HEK293 (cell line): ENCODE results near the gene EFEMP2.

Experiments used
- CTCF ChIA-PET: fragments of 350-600 bp; formaldehyde crosslinking; extraction: SDS; loops from one replicate; lab custom pipeline; 2021; ENCODE audit warnings: antibody characterized with exemption; lab: Yijun Ruan, JAX
- POLR2A ChIA-PET: fragments of 300-600 bp; formaldehyde crosslinking; extraction: SDS; loops from one replicate; lab custom pipeline; 2020; ENCODE audit warnings: antibody characterized with exemption, inconsistent platforms; lab: Yijun Ruan, JAX
- H3K27ac ChIP-seq: fragments of 200-500 bp; sonication (Bioruptor generic); 2 replicates; pipeline ENCODE4 v1.5.1; 2014; ENCODE audit warnings: low read depth, low read length, control low read depth, inconsistent platforms; ENCODE audit errors: extremely low read depth
- H3K36me3 ChIP-seq, 2 experiments: fragments of 200-500 bp in 1 of 2; sonication (Bioruptor generic) in 1 of 2; 1 replicate in 1 of 2; 2 replicates in 1 of 2; pipeline ENCODE4 v1.5.1; 2014 to 2017; ENCODE audit warnings: inconsistent platforms in 2 of 2, low read length in 2 of 2; ENCODE audit not compliant: control insufficient read depth in 2 of 2, insufficient read depth in 1 of 2
- H3K4me1 ChIP-seq: fragments of 200-500 bp; sonication (Bioruptor generic); 2 replicates; pipeline ENCODE4 v1.5.1; 2014; ENCODE audit warnings: mild to moderate bottlenecking, low read length, inconsistent platforms; ENCODE audit not compliant: control insufficient read depth, insufficient read depth
- H3K4me3 ChIP-seq: 2 replicates; pipeline ENCODE4 v1.5.1; 2011; ENCODE audit warnings: low read depth, mild to moderate bottlenecking, control low read depth, low read length, moderate library complexity
- H3K9me3 ChIP-seq: fragments of 200-500 bp; sonication (Bioruptor generic); 2 replicates; pipeline ENCODE4 v1.5.1; 2014; ENCODE audit warnings: low read depth, low read length, inconsistent platforms; ENCODE audit not compliant: control insufficient read depth, insufficient read depth
- GLI2 ChIP-seq: fragments of 450-650 bp; formaldehyde crosslinking; IDR thresholded peaks from 2 replicates; pipeline ENCODE4; 2017; ENCODE audit warnings: missing biosample characterization, missing genetic modification characterization, low read depth, borderline replicate concordance
- RBAK ChIP-seq: fragments of 450-650 bp; formaldehyde crosslinking; IDR thresholded peaks from 2 replicates; pipeline ENCODE4 v1.5.1; 2016; ENCODE audit warnings: missing biosample characterization, missing genetic modification characterization
- SP3 ChIP-seq: fragments of 450-650 bp; formaldehyde crosslinking; IDR thresholded peaks from 2 replicates; pipeline ENCODE4 v1.5.1; 2016; ENCODE audit warnings: missing biosample characterization, missing genetic modification characterization
- YY1 ChIP-seq: fragments of 450-650 bp; formaldehyde crosslinking; IDR thresholded peaks from 2 replicates; pipeline ENCODE4 v1.5.1; 2018; ENCODE audit warnings: missing biosample characterization, missing genetic modification characterization
- ZBTB6 ChIP-seq: fragments of 450-650 bp; formaldehyde crosslinking; IDR thresholded peaks from 2 replicates; pipeline ENCODE4 v1.5.1; 2017; ENCODE audit warnings: missing biosample characterization, missing genetic modification characterization
- ZFP69B ChIP-seq: fragments of 450-650 bp; formaldehyde crosslinking; IDR thresholded peaks from 2 replicates; pipeline ENCODE4 v1.5.1; 2016; ENCODE audit warnings: missing biosample characterization, missing genetic modification characterization
- ZNF169 ChIP-seq: fragments of 450-650 bp; formaldehyde crosslinking; IDR thresholded peaks from 2 replicates; pipeline ENCODE4 v1.5.1; 2016; ENCODE audit warnings: missing biosample characterization, missing genetic modification characterization
- ZNF266 ChIP-seq: fragments of 450-650 bp; formaldehyde crosslinking; IDR thresholded peaks from 2 replicates; pipeline ENCODE4 v1.5.1; 2016; ENCODE audit warnings: missing biosample characterization, missing genetic modification characterization, low read depth
- ZNF341 ChIP-seq: fragments of 450-650 bp; formaldehyde crosslinking; IDR thresholded peaks from 2 replicates; pipeline ENCODE4; 2016; ENCODE audit warnings: low read depth, missing biosample characterization, missing genetic modification characterization
- ZNF426 ChIP-seq: fragments of 450-650 bp; formaldehyde crosslinking; IDR thresholded peaks from 2 replicates; pipeline ENCODE4 v1.5.1; 2017; ENCODE audit warnings: missing biosample characterization, missing genetic modification characterization, mild to moderate bottlenecking, inconsistent platforms, moderate library complexity
- ZNF548 ChIP-seq: fragments of 450-650 bp; formaldehyde crosslinking; IDR thresholded peaks from 2 replicates; pipeline ENCODE4 v1.5.1; 2016; ENCODE audit warnings: missing biosample characterization, missing genetic modification characterization
- ZNF600 ChIP-seq: fragments of 450-650 bp; formaldehyde crosslinking; IDR thresholded peaks from 2 replicates; pipeline ENCODE4 v1.5.1; 2016; ENCODE audit warnings: missing biosample characterization, missing genetic modification characterization
- ZNF654 ChIP-seq: fragments of 450-650 bp; formaldehyde crosslinking; IDR thresholded peaks from 2 replicates; pipeline ENCODE4 v1.5.1; 2016; ENCODE audit warnings: low read depth, missing biosample characterization, missing genetic modification characterization
- ZNF664 ChIP-seq: fragments of 450-650 bp; formaldehyde crosslinking; IDR thresholded peaks from 2 replicates; pipeline ENCODE4 v1.5.1; 2016; ENCODE audit warnings: missing biosample characterization, missing genetic modification characterization
- ZNF692 ChIP-seq: fragments of 450-650 bp; formaldehyde crosslinking; IDR thresholded peaks from 2 replicates; pipeline ENCODE4 v1.5.1; 2016; ENCODE audit warnings: missing biosample characterization, missing genetic modification characterization
- ZNF707 ChIP-seq: fragments of 450-650 bp; formaldehyde crosslinking; IDR thresholded peaks from 2 replicates; pipeline ENCODE4 v1.5.1; 2016; ENCODE audit warnings: missing biosample characterization, missing genetic modification characterization
- TF ChIP-seq, protein P1 (sequence below): fragments of 450-650 bp; formaldehyde crosslinking; IDR thresholded peaks from 2 replicates; pipeline ENCODE4 v1.5.1; 2016; ENCODE audit warnings: missing biosample characterization, missing genetic modification characterization
- TF ChIP-seq, protein P2 (sequence below): fragments of 450-650 bp; formaldehyde crosslinking; IDR thresholded peaks from 2 replicates; pipeline ENCODE4 v1.5.1; 2016; ENCODE audit warnings: missing biosample characterization, missing genetic modification characterization
- TF ChIP-seq, protein P3 (sequence below): fragments of 450-650 bp; formaldehyde crosslinking; conservative IDR thresholded peaks from 2 replicates; pipeline ENCODE4 v1.5.1; 2016; ENCODE audit warnings: low read depth, missing biosample characterization, missing genetic modification characterization

Gene EFEMP2

GRCh38 chr11:65888163-65888814, 15.7 kb upstream of the EFEMP2 start, which contains the start of gene FIBP (continued):
- TF ChIP-seq ZNF692 (tag by site-specific recombination) (peak; percentile 60), YY1 (tag by site-specific recombination) (peak; percentile 62; the same call in 1 of the 2 replicates), ZFP69B (tag by site-specific recombination) (peak; percentile 12; the same call in 1 of the 2 replicates), ZNF426 (no peak), ZNF664 (no peak), ZNF341 (tag by site-specific recombination) (peak; percentile 77), ZNF707 (tag by site-specific recombination) (no peak), ZNF654 (tag by site-specific recombination) (no peak; the same call in 1 of the 2 replicates), ZNF600 (tag by site-specific recombination) (no peak)
- TF ChIP-seq, protein P1, sequence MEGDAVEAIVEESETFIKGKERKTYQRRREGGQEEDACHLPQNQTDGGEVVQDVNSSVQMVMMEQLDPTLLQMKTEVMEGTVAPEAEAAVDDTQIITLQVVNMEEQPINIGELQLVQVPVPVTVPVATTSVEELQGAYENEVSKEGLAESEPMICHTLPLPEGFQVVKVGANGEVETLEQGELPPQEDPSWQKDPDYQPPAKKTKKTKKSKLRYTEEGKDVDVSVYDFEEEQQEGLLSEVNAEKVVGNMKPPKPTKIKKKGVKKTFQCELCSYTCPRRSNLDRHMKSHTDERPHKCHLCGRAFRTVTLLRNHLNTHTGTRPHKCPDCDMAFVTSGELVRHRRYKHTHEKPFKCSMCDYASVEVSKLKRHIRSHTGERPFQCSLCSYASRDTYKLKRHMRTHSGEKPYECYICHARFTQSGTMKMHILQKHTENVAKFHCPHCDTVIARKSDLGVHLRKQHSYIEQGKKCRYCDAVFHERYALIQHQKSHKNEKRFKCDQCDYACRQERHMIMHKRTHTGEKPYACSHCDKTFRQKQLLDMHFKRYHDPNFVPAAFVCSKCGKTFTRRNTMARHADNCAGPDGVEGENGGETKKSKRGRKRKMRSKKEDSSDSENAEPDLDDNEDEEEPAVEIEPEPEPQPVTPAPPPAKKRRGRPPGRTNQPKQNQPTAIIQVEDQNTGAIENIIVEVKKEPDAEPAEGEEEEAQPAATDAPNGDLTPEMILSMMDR (tag by site-specific recombination), result peak; percentile 96
- TF ChIP-seq, protein P2, sequence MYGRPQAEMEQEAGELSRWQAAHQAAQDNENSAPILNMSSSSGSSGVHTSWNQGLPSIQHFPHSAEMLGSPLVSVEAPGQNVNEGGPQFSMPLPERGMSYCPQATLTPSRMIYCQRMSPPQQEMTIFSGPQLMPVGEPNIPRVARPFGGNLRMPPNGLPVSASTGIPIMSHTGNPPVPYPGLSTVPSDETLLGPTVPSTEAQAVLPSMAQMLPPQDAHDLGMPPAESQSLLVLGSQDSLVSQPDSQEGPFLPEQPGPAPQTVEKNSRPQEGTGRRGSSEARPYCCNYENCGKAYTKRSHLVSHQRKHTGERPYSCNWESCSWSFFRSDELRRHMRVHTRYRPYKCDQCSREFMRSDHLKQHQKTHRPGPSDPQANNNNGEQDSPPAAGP (tag by site-specific recombination), result peak; percentile 77
- TF ChIP-seq, all 188 proteins: peak for 49

GRCh38 chr11:65887723-65888162, 15.1 kb upstream of the EFEMP2 start:
- peaks cover 0 to 44% of the 10 kb centered on the region in 2 experiments; a peak in 2 of 3 replicates for H3K36me3 ChIP-seq
- H3K4me3 ChIP-seq, result peak overlapping the region; percentile 87
- no peak for TF ChIP-seq ZNF548 (tag by site-specific recombination)
- no peak for TF ChIP-seq GLI2
- no peak for TF ChIP-seq RBAK
- no peak for TF ChIP-seq ZNF266
- TF ChIP-seq ZNF600 (tag by site-specific recombination), result 0 out of 2 replicates have a peak, but pooled peaks have one; percentile 42
- no peak for TF ChIP-seq SP3 (tag by site-specific recombination)
- TF ChIP-seq, protein P3, sequence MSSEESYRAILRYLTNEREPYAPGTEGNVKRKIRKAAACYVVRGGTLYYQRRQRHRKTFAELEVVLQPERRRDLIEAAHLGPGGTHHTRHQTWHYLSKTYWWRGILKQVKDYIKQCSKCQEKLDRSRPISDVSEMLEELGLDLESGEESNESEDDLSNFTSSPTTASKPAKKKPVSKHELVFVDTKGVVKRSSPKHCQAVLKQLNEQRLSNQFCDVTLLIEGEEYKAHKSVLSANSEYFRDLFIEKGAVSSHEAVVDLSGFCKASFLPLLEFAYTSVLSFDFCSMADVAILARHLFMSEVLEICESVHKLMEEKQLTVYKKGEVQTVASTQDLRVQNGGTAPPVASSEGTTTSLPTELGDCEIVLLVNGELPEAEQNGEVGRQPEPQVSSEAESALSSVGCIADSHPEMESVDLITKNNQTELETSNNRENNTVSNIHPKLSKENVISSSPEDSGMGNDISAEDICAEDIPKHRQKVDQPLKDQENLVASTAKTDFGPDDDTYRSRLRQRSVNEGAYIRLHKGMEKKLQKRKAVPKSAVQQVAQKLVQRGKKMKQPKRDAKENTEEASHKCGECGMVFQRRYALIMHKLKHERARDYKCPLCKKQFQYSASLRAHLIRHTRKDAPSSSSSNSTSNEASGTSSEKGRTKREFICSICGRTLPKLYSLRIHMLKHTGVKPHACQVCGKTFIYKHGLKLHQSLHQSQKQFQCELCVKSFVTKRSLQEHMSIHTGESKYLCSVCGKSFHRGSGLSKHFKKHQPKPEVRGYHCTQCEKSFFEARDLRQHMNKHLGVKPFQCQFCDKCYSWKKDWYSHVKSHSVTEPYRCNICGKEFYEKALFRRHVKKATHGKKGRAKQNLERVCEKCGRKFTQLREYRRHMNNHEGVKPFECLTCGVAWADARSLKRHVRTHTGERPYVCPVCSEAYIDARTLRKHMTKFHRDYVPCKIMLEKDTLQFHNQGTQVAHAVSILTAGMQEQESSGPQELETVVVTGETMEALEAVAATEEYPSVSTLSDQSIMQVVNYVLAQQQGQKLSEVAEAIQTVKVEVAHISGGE (tag by site-specific recombination), result no peak
- TF ChIP-seq ZNF654 (tag by site-specific recombination), result no peak
- 0 out of 2 replicates have a peak, but pooled peaks have one; percentile 11 for TF ChIP-seq ZBTB6 (tag by site-specific recombination)
- no peak for TF ChIP-seq ZNF169 (tag by site-specific recombination)
- TF ChIP-seq, all 188 proteins: peak for 2
- no peaks in the 10 kb centered on the region for H3K9me3 ChIP-seq
- no peaks in the 10 kb centered on the region for H3K4me1 ChIP-seq
- CTCF ChIA-PET, result interaction anchor here (0.6 to 9.5 kb wide), 40 partner anchors 8 to 250 kb away, joined by 3 to 189 read pairs (median 4); partner anchors contain the start of genes CATSPER1, CFL1, CTSW and FOSL1
- peak overlapping the region; percentile 1; the same call in 1 of the 2 replicates for H3K27ac ChIP-seq
- POLR2A ChIA-PET, result interaction anchor here (0.6 to 6.1 kb wide), 41 partner anchors 8 to 1550 kb away, joined by 3 to 121 read pairs (median 5); partner anchors contain the start of genes BANF1, C11orf68, CFL1 and CTSW
